CD4-positive, alpha-beta T cell treated with Interleukin-6 at 100 ng/mL for 8 hours (primary cell): ENCODE results near the gene LUC7L.
"Not testable (repeated sequence)": the region's sequence is repeated elsewhere in the genome, so short reads cannot be mapped to it uniquely, and the experiment has no call there.

Source experiments
- DNase-seq: peaks from one replicate; pipeline ENCODE4 v3.0.0-alpha.2; 2020; ENCODE audit warnings: mixed read lengths, low spot score

LUC7L gene

GRCh38 chr16:164827-165538 is 64.3 kb downstream of the LUC7L start:
- DNase-seq: no peak

DNA sequence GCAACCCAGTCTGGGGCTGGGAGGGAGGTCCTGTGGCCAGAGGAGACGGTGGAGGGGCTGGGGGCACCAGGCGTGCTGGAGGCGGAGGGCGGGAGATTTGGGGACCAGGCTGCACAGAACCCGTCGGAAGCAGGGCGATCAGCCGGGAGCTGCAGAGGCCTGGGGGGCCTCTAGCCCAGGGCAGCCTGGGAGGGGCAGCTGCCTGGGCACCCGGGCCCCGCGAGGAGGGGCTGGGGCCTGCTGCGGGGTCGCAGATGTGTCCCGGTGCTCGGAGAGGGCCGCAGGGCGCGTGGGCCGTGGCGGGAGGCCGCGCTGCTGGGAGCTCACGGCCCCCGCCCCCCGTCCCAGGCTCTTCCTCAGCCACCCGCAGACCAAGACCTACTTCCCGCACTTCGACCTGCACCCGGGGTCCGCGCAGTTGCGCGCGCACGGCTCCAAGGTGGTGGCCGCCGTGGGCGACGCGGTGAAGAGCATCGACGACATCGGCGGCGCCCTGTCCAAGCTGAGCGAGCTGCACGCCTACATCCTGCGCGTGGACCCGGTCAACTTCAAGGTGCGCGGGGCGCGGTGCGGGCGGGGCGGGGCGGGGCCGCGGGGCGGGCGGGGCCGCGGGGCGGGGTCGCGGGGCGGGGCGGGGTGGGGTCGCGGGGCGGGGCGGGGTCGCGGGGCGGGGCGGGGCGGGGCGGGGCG is 65.0 kb downstream of the LUC7L start:
- DNase-seq: not testable (repeated sequence)

- DNase-seq: not testable (repeated sequence)
Observed at GRCh38 chr16:163696-164095, 65.6 kb downstream of the LUC7L start.

- DNase-seq: not testable (repeated sequence)
Observed at GRCh38 chr16:163139-163538, 66.1 kb downstream of the LUC7L start.

GRCh38 chr16:162271-162991 is 66.8 kb downstream of the LUC7L start:
- no peak for DNase-seq

DNA sequence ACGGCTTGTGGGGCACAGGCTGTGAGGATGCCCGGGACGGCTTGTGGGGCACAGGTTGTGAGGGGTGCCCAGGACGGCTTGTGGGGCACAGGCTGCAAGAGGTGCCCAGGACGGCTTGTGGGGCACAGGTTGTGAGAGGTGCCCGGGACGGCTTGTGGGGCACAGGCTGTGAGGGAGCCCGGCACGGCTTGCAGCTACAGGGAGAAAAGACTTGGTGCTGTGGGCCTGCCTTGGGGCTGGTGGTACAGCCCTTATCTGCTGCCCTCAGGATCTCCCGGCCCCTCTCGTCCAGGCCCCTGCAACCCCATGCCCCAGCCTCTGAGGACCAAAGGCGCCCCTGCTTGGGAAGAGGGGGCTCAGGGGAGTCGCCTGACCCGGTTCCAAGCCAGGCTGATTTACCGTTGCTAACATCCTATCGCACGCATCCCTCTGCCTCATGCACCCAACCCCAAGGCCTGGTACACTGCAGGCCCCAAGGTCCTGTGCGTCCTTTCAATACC is 68.5 kb downstream of the LUC7L start:
- DNase-seq: no peak

DNA sequence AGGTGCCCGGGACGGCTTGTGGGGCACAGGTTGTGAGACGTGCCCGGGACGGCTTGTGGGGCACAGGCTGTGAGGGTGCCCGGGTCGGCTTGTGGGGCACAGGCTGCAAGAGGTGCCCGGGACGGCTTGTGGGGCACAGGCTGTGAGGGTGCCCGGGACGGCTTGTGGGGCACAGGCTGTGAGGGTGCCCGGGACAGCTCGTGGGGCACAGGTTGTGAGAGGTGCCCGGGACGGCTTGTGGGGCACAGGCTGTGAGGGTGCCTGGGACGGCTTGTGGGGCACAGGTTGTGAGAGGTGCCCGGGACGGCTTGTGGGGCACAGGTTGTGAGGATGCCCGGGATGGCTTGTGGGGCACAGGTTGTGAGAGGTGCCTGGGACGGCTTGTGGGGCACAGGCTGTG is 69.0 kb downstream of the LUC7L start:
- not testable (repeated sequence) for DNase-seq

- DNase-seq: no peak
Observed at GRCh38 chr16:159136-159849, 70.0 kb downstream of the LUC7L start.

- no peak for DNase-seq
Observed at GRCh38 chr16:155031-155398, 74.2 kb downstream of the LUC7L start.

DNA sequence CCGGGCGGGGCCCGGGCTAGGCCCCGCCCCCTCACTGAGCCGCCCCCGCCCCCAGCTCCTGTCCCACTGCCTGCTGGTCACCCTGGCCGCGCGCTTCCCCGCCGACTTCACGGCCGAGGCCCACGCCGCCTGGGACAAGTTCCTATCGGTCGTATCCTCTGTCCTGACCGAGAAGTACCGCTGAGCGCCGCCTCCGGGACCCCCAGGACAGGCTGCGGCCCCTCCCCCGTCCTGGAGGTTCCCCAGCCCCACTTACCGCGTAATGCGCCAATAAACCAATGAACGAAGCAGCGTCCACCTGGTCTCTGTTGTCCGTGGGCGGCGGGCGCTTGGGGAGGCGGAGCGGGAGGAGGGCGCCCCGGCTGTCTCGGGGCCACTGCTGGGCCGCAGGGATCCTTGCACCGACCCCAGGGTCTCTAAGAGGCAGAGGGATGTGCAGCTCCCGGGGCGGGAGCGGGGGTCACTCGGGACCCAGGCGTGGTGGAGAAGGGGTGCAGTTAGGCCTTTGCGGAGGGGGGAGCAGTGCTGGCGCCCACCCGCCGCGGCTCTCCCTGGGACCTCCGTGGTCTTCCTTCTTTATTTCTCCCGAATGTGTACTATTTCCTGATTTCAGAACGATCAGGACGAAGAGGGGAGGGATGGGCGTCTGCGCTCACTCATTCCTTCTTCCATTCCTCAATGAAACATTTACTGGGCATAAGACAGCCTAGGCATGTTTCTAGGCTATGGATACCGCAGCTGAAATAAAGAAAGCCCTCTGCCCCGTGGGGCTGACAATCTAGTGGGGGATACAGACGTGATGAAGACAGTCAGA is 74.8 kb downstream of the LUC7L start:
- no peak for DNase-seq

- DNase-seq: not testable (repeated sequence)
Observed at GRCh38 chr16:153550-154216, 75.6 kb downstream of the LUC7L start.

GRCh38 chr16:153129-153521 is 76.1 kb downstream of the LUC7L start:
- not testable (repeated sequence) for DNase-seq

DNA sequence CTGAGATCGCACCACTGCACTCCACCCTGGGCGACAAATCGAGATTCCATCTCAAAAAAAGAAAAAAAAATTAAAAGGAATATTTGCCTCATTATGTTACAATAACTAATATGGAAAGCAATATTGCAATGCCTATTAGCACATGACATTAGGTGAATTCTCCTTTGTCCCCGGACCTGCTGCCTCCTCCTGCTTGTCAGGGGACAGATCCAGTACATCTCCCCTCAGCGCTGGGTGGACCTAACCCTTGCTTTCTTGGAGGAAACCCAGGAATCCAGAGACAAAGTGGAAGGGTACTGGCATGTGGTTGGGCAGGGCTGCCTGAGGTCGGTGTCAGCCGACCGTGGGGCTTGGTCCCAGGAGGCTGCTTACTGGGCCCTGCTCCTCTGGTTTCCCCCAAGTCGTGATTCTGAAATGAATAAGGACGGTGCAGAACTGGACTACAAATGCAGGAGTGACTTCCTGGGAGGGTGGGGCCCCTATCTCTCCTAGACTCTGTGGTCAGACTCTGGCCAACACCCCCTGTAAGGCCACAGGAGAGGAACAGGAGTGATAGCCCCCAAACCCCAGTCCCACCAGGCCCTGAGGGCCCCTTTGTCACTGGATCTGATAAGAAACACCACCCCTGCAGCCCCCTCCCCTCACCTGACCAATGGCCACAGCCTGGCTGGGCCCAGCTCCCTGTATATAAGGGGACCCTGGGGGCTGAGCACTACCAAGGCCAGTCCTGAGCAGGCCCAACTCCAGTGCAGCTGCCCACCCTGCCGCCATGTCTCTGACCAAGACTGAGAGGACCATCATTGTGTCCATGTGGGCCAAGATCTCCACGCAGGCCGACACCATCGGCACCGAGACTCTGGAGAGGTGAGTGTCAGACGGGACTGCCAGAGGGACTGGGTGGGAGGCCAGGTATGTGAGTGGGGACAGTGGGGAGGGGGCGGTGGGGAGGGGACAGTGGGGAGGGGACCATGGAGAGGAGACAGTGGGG is 76.8 kb downstream of the LUC7L start, which contains the start of gene HBZ:
Gene HBZ, plus strand, starts transcription at position 504 of the 988 bp plus-strand sequence. Its CDS starts 266 bp downstream, at position 770.
- no peak for DNase-seq

GRCh38 chr16:149024-149660 is 80.1 kb downstream of the LUC7L start:
- no peak for DNase-seq

GRCh38 chr16:146646-147045 is 82.6 kb downstream of the LUC7L start:
- DNase-seq: no peak

DNA sequence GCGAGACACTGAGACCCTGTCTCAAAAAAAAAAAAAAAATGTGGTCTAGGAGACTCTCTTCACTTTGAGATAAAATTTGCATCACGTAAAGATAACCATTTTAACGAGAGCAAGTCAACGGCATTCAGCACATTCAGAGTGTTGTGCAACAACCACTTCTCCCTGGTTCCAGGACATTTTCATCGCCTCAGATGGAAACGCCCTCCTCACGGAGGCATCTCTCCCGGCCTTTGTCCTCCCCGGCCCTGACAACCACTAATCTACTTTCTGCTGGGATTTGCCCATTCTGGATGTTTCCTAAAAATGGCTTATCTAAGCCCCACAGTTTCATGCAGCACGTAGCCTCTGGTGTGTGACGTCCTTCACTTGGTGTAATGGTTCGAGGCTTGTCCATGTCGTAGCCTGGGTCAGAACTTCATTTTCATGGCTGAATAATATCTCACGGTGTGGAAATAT is 84.4 kb downstream of the LUC7L start:
- no peak for DNase-seq

GRCh38 chr16:143456-143855 is 85.8 kb downstream of the LUC7L start:
- no peak for DNase-seq

- DNase-seq: no peak
Observed at GRCh38 chr16:143047-143446, 86.2 kb downstream of the LUC7L start.
